ENCODE data around the gene TPSB2.

DNA sequence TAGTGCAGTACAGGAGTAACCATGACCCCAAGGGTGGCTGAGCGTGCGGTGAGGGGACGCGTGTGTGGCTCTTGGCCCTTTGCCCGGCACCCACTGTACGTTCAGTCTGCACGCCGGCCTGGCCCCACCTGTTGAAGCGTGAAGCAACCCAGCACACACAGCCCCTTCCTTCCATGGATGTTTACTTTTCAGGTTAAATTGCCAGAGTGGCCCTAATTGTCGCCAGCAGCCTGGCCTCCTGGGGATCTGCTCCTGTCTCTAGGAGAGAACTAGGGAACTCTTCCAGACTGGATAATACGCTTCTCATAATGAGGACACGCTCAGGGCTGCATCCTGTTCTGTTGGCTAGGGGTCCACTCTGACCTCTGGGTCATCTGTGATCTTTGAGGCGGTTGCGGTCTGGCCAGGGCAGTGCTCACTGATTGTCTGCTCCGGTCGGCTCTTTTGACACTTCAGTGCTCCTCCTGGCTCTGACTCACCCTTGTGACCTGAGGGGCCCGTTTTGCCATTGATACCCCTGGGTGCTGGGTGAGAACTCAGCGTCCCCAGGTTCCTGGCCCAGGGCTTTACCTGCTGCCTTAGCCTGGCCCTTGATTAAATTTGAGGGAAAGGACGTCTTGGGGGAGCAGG lies 32.6 kb downstream of the TPSB2 start:
- no peak for TF ChIP-seq ZNF843 (tag by site-specific recombination; IDR thresholded peaks at IDR 0.05)
- no peak for TF ChIP-seq CTCF (tag by site-specific recombination; IDR thresholded peaks at IDR 0.05)
- TF ChIP-seq, protein P1, sequence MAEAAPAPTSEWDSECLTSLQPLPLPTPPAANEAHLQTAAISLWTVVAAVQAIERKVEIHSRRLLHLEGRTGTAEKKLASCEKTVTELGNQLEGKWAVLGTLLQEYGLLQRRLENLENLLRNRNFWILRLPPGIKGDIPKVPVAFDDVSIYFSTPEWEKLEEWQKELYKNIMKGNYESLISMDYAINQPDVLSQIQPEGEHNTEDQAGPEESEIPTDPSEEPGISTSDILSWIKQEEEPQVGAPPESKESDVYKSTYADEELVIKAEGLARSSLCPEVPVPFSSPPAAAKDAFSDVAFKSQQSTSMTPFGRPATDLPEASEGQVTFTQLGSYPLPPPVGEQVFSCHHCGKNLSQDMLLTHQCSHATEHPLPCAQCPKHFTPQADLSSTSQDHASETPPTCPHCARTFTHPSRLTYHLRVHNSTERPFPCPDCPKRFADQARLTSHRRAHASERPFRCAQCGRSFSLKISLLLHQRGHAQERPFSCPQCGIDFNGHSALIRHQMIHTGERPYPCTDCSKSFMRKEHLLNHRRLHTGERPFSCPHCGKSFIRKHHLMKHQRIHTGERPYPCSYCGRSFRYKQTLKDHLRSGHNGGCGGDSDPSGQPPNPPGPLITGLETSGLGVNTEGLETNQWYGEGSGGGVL (tag by site-specific recombination; IDR thresholded peaks at IDR 0.05): 0 out of 2 replicates have a peak, but pooled peaks have one; percentile 17
- TF ChIP-seq KLF1 (tag by site-specific recombination; IDR thresholded peaks at IDR 0.05): peak; percentile 36; the same call in 1 of the 2 replicates
- no peak for TF ChIP-seq ZBTB7A (tag by site-specific recombination; IDR thresholded peaks at IDR 0.05; ENCODE audit: low read depth)
- TF ChIP-seq ZBTB49 (tag by site-specific recombination; IDR thresholded peaks at IDR 0.05; ENCODE audit: low read depth): no peak
- no peak for TF ChIP-seq PRDM10 (tag by site-specific recombination; IDR thresholded peaks at IDR 0.05)
- no peak for TF ChIP-seq ZNF140 (tag by site-specific recombination; IDR thresholded peaks at IDR 0.05)
- no peak; the same call in 1 of the 2 replicates for TF ChIP-seq ZNF600 (tag by site-specific recombination; IDR thresholded peaks at IDR 0.05)
- no peak for TF ChIP-seq HOXC10 (CRISPR knock-in tag; IDR thresholded peaks at IDR 0.05)
- TF ChIP-seq YY1 (tag by site-specific recombination; IDR thresholded peaks at IDR 0.05): no peak
